RPMI7951 (cell line): ENCODE data around the gene DPM2. TPM values are rescaled to one million over a fixed set of nuclear protein-coding genes. Genes with fewer than 3 reads are reported as not detected.

Experiments
- DNase-seq: peaks from one replicate; pipeline ENCODE4 v3.0.0-alpha.2; 2012; ENCODE audit warnings: low read depth
- total RNA-seq: library from RNA; depleted of rRNA; stranded (reverse); fragments of >200 nt; shearing (Covaris generic); gene quantifications from 2 replicates; pipeline ENCODE4 v1.2.3, GENCODE V29; 2014

DPM2 gene
- total RNA-seq, 1 experiment from 2014 or later: 50.1 TPM

- DNase-seq: no peak
Observed at GRCh38 chr9:127973169-127974000, 35.7 kb upstream of the DPM2 start.

- no peak for DNase-seq
Observed at GRCh38 chr9:127972236-127972871, 34.7 kb upstream of the DPM2 start.

- no peak for DNase-seq
Observed at GRCh38 chr9:127971357-127972235, 33.9 kb upstream of the DPM2 start.

- no peak for DNase-seq
Observed at GRCh38 chr9:127970401-127971313, 33.0 kb upstream of the DPM2 start.

GRCh38 chr9:127968700-127969383 is 31.2 kb upstream of the DPM2 start:
- peak; percentile 75 for DNase-seq

- peak; percentile 63 for DNase-seq
Observed at GRCh38 chr9:127968042-127968441, 30.4 kb upstream of the DPM2 start.

GRCh38 chr9:127967151-127967809 is 29.6 kb upstream of the DPM2 start:
- DNase-seq: no peak

GRCh38 chr9:127966416-127967150 is 28.9 kb upstream of the DPM2 start:
- no peak for DNase-seq

GRCh38 chr9:127965953-127966352 is 28.3 kb upstream of the DPM2 start:
- DNase-seq: no peak

GRCh38 chr9:127963359-127964064 is 25.9 kb upstream of the DPM2 start:
- DNase-seq: no peak

- DNase-seq: no peak
Observed at GRCh38 chr9:127963041-127963358, 25.3 kb upstream of the DPM2 start.

- no peak for DNase-seq
Observed at GRCh38 chr9:127962278-127962677, 24.6 kb upstream of the DPM2 start.

- DNase-seq: no peak
Observed at GRCh38 chr9:127961613-127962155, 24.0 kb upstream of the DPM2 start.

- DNase-seq: no peak
Observed at GRCh38 chr9:127961155-127961490, 23.5 kb upstream of the DPM2 start.

GRCh38 chr9:127960410-127961154 is 22.9 kb upstream of the DPM2 start:
- DNase-seq: no peak

GRCh38 chr9:127959841-127960409 is 22.3 kb upstream of the DPM2 start:
- no peak for DNase-seq

GRCh38 chr9:127959398-127959797 is 21.7 kb upstream of the DPM2 start:
- no peak for DNase-seq

- DNase-seq: no peak
Observed at GRCh38 chr9:127958728-127959127, 21.1 kb upstream of the DPM2 start.
